ENCODE results near the gene MEI4.

The MEI4 gene

GRCh38 chr6:77762386-77762785, 109.5 kb downstream of the MEI4 start:
- H3K36me3 Mint-ChIP-seq = no peaks in the 10 kb centered on the region
- H3K27ac Mint-ChIP-seq = no peak overlapping the region
- peaks cover 4% of the 10 kb centered on the region for H3K9me3 Mint-ChIP-seq
- no peaks in the 10 kb centered on the region for H3K4me1 Mint-ChIP-seq
- no peaks in the 10 kb centered on the region for H3K27me3 Mint-ChIP-seq
- H3K4me3 Mint-ChIP-seq = no peak overlapping the region
- ATAC-seq = no peak

DNA sequence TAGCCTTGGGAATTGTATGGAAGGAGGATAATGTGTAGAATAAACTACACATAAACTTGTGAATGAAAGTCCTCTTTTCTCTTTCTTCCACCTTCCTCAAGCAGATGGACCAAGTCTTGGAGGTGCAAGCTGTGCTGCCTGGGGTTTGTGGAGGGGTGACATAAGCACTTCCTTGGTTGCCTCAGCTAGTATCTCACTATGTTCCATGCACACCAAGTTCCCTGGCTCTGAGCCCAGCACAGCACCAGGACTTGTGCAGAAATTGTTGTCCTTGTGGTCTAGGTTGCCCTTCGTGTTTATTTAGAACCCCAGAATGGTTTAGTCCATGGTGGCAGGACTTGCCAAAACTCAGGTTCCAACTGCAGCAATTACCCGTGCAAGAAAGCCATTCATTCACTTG, 110.3 kb downstream of the MEI4 start:
- Mint-ChIP-seq H3K4me3 (no peak overlapping the region), H3K27ac (no peak overlapping the region), H3K9me3 (peaks cover 4% of the 10 kb centered on the region), H3K36me3 (no peaks in the 10 kb centered on the region), H3K4me1 (no peaks in the 10 kb centered on the region), H3K27me3 (no peaks in the 10 kb centered on the region)
- no peak for ATAC-seq

DNA sequence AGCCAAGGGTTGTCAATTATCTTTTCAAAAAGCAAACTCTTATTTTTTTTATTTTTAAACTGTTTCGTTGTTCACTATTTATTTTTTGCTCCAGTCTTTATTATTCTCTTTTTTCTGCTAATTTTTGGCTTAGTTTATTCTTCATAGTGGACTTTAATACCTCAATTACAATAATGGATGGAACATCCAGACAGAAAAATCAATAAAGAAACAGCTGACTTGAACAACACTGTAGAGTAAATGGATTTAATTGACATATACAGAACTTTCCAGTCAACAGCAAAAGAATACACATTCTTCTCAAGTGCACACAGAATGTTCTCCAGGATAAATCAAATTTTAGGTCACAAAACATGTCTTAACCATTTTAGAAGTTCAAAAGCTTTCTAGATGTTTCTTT, 111.5 kb downstream of the MEI4 start:
- H3K36me3 Mint-ChIP-seq = no peaks in the 10 kb centered on the region
- ATAC-seq = no peak
- H3K27me3 Mint-ChIP-seq = no peaks in the 10 kb centered on the region
- no peak overlapping the region for H3K27ac Mint-ChIP-seq
- no peaks in the 10 kb centered on the region for H3K4me1 Mint-ChIP-seq
- H3K9me3 Mint-ChIP-seq = no peaks in the 10 kb centered on the region
- H3K4me3 Mint-ChIP-seq = no peak overlapping the region

GRCh38 chr6:77773157-77773822, 120.5 kb downstream of the MEI4 start:
- ATAC-seq = no peak
- H3K27ac Mint-ChIP-seq = no peak overlapping the region
- no peak overlapping the region for H3K4me3 Mint-ChIP-seq
- no peaks in the 10 kb centered on the region for H3K4me1 Mint-ChIP-seq
- no peaks in the 10 kb centered on the region for H3K36me3 Mint-ChIP-seq
- no peaks in the 10 kb centered on the region for H3K9me3 Mint-ChIP-seq
- H3K27me3 Mint-ChIP-seq = no peaks in the 10 kb centered on the region

- ATAC-seq = no peak
- Mint-ChIP-seq H3K9me3 (no peaks in the 10 kb centered on the region), H3K36me3 (no peaks in the 10 kb centered on the region), H3K27ac (no peak overlapping the region), H3K27me3 (no peaks in the 10 kb centered on the region), H3K4me1 (no peaks in the 10 kb centered on the region), H3K4me3 (no peak overlapping the region)
These were observed 121.6 kb downstream of the MEI4 start for GRCh38 chr6:77774457-77774856.

- H3K27me3 Mint-ChIP-seq = no peaks in the 10 kb centered on the region
- ATAC-seq = no peak
- H3K36me3 Mint-ChIP-seq = no peaks in the 10 kb centered on the region
- H3K4me1 Mint-ChIP-seq = no peaks in the 10 kb centered on the region
- H3K4me3 Mint-ChIP-seq = no peak overlapping the region
- H3K27ac Mint-ChIP-seq = no peak overlapping the region
- H3K9me3 Mint-ChIP-seq = no peaks in the 10 kb centered on the region
These were observed 123.6 kb downstream of the MEI4 start for GRCh38 chr6:77776441-77776840.

GRCh38 chr6:77778527-77778926, 125.7 kb downstream of the MEI4 start:
- H3K36me3 Mint-ChIP-seq = no peaks in the 10 kb centered on the region
- no peaks in the 10 kb centered on the region for H3K4me1 Mint-ChIP-seq
- H3K27ac Mint-ChIP-seq = no peak overlapping the region
- ATAC-seq = no peak
- no peaks in the 10 kb centered on the region for H3K9me3 Mint-ChIP-seq
- H3K27me3 Mint-ChIP-seq = no peaks in the 10 kb centered on the region
- H3K4me3 Mint-ChIP-seq = no peak overlapping the region

DNA sequence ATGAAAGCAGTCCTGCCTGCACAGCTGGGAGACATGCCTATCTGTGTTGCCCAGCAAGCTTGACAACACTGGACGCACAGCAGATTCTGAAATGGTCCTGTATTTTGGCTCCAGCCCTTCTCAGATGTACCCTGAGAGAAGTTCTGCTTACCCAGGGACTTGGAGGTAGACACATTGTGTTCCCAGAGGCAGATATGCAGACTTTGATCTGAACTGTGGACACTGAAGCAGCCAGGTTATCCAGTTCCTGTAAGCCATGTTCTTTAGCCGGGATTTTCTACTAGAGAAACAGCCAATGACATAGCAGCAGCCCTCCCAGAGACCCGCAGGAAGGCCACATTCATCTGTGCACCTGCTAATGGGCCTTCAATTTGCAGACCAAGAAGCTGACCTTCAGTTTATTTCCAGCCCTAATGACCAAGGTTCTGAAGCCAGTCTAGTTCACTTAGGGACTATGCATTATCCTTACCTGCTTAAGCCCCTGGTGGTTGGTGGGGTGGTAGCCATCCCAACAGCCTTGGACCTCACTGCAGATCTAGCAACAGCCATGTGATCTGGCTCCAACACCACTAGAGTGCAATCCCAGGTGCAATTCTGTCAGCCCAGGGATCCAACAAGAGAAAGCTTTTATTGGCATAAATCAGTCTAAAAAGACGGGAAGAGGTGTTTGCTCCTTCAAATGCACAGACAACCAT, 134.2 kb downstream of the MEI4 start:
- peaks cover 3% of the 10 kb centered on the region for H3K9me3 Mint-ChIP-seq
- no peak overlapping the region for H3K4me3 Mint-ChIP-seq
- H3K27me3 Mint-ChIP-seq = no peaks in the 10 kb centered on the region
- ATAC-seq = no peak
- no peaks in the 10 kb centered on the region for H3K36me3 Mint-ChIP-seq
- H3K4me1 Mint-ChIP-seq = no peaks in the 10 kb centered on the region
- no peak overlapping the region for H3K27ac Mint-ChIP-seq

- no peak for ATAC-seq
- H3K4me1 Mint-ChIP-seq = no peaks in the 10 kb centered on the region
- no peaks in the 10 kb centered on the region for H3K36me3 Mint-ChIP-seq
- peaks cover 18% of the 10 kb centered on the region for H3K9me3 Mint-ChIP-seq
- H3K4me3 Mint-ChIP-seq = no peak overlapping the region
- H3K27ac Mint-ChIP-seq = no peak overlapping the region
- no peaks in the 10 kb centered on the region for H3K27me3 Mint-ChIP-seq
These were observed 144.3 kb downstream of the MEI4 start for GRCh38 chr6:77796824-77797809.

DNA sequence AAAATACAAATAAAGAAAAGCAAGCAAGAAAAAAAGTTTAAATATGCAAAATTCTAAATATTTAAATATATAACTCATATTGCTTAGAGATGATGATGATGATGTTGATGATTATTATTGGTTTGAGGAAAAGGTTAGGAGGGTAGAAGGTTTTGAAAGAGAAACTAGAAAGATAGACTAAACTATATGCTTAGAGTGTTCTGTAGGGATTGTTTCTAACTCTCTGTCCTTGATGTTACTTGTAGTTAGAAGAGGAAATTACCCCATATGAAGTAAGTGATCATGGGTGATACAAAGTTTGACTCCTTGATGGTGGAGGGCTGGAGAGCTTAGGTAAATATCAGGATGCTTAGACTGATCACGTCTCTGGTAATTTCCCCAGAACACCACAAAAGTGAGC, 159.5 kb downstream of the MEI4 start:
- Mint-ChIP-seq H3K9me3 (no peaks in the 10 kb centered on the region), H3K27me3 (no peaks in the 10 kb centered on the region), H3K4me1 (no peaks in the 10 kb centered on the region), H3K27ac (no peak overlapping the region), H3K4me3 (no peak overlapping the region), H3K36me3 (no peaks in the 10 kb centered on the region)
- no peak for ATAC-seq

GRCh38 chr6:77813090-77813489, 160.3 kb downstream of the MEI4 start:
- Mint-ChIP-seq H3K36me3 (no peaks in the 10 kb centered on the region), H3K27me3 (no peaks in the 10 kb centered on the region), H3K9me3 (no peaks in the 10 kb centered on the region), H3K4me1 (no peaks in the 10 kb centered on the region), H3K27ac (no peak overlapping the region), H3K4me3 (no peak overlapping the region)
- ATAC-seq = no peak

- ATAC-seq = no peak
- no peak overlapping the region for H3K4me3 Mint-ChIP-seq
- no peaks in the 10 kb centered on the region for H3K9me3 Mint-ChIP-seq
- H3K4me1 Mint-ChIP-seq = no peaks in the 10 kb centered on the region
- H3K27me3 Mint-ChIP-seq = no peaks in the 10 kb centered on the region
- H3K36me3 Mint-ChIP-seq = no peaks in the 10 kb centered on the region
- no peak overlapping the region for H3K27ac Mint-ChIP-seq
These were observed 161.3 kb downstream of the MEI4 start for GRCh38 chr6:77814119-77814518.

- Mint-ChIP-seq H3K36me3 (no peaks in the 10 kb centered on the region), H3K4me1 (no peaks in the 10 kb centered on the region), H3K27me3 (no peaks in the 10 kb centered on the region), H3K4me3 (no peak overlapping the region), H3K9me3 (no peaks in the 10 kb centered on the region), H3K27ac (no peak overlapping the region)
- ATAC-seq = no peak
These were observed 162.7 kb downstream of the MEI4 start for GRCh38 chr6:77815531-77815930.

- no peak for ATAC-seq
- no peak overlapping the region for H3K27ac Mint-ChIP-seq
- H3K4me3 Mint-ChIP-seq = no peak overlapping the region
- H3K4me1 Mint-ChIP-seq = no peaks in the 10 kb centered on the region
- H3K27me3 Mint-ChIP-seq = no peaks in the 10 kb centered on the region
- H3K36me3 Mint-ChIP-seq = no peaks in the 10 kb centered on the region
- no peaks in the 10 kb centered on the region for H3K9me3 Mint-ChIP-seq
These were observed 164.0 kb downstream of the MEI4 start for GRCh38 chr6:77816766-77817270.

DNA sequence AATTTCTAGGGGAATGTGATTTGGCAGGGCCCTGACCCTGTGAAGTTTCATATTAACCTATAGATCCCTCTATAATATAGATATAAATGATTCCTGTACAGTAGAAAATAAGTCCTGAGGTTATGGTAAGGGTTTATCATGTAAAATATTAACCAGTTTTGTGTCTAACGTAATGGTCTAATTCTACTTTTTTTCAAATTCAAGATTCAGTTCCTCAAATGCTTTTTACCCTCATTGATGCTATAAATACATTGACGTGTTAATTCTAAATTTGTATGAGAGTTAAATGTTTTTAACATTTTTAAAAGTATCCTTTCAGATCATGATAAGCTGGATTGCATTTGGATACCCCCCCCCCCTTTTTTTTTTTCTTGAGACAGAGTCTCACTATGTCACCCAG, 169.4 kb downstream of the MEI4 start:
- Mint-ChIP-seq H3K4me1 (no peaks in the 10 kb centered on the region), H3K9me3 (no peaks in the 10 kb centered on the region), H3K27me3 (no peaks in the 10 kb centered on the region), H3K27ac (no peak overlapping the region), H3K36me3 (no peaks in the 10 kb centered on the region), H3K4me3 (no peak overlapping the region)
- no peak for ATAC-seq
